Measurements from ENCODE around the gene MED16. TPM values are rescaled to one million over a fixed set of nuclear protein-coding genes. Genes with fewer than 3 reads are reported as not detected.
A peak's percentile ranks its signal among the peaks of the same experiment; 100 is the strongest.

The MED16 gene
- total and polyA plus RNA-seq, 2 of the 13 experiments (the other 11 are each of a cell fraction or from before 2014, with no cell fraction given) = 13.3 to 14.8 TPM

GRCh38 chr19:892894-893689 lies at the start of gene MED16, which contains the start of gene RNU6-9 (continued):
- TF ChIP-seq, protein P1, sequence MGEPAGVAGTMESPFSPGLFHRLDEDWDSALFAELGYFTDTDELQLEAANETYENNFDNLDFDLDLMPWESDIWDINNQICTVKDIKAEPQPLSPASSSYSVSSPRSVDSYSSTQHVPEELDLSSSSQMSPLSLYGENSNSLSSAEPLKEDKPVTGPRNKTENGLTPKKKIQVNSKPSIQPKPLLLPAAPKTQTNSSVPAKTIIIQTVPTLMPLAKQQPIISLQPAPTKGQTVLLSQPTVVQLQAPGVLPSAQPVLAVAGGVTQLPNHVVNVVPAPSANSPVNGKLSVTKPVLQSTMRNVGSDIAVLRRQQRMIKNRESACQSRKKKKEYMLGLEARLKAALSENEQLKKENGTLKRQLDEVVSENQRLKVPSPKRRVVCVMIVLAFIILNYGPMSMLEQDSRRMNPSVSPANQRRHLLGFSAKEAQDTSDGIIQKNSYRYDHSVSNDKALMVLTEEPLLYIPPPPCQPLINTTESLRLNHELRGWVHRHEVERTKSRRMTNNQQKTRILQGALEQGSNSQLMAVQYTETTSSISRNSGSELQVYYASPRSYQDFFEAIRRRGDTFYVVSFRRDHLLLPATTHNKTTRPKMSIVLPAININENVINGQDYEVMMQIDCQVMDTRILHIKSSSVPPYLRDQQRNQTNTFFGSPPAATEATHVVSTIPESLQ (CRISPR knock-in tag; conservative IDR thresholded peaks at IDR 0.05) = 0 out of 2 replicates have a peak, but pooled peaks have one; percentile 58
- TF ChIP-seq SP2 (CRISPR knock-in tag; IDR thresholded peaks at IDR 0.05) (no peak), CAMTA2 (CRISPR knock-in tag; IDR thresholded peaks at IDR 0.05; ENCODE audit: borderline replicate concordance) (no peak), ZC3H13 (CRISPR knock-in tag; IDR thresholded peaks at IDR 0.05) (0 out of 2 replicates have a peak, but pooled peaks have one; percentile 44), KDM1A (CRISPR knock-in tag; IDR thresholded peaks at IDR 0.05) (no peak), ZNF343 (CRISPR knock-in tag; IDR thresholded peaks at IDR 0.05) (no peak), SIX4 (CRISPR knock-in tag; IDR thresholded peaks at IDR 0.05) (no peak), ZNF121 (CRISPR knock-in tag; IDR thresholded peaks at IDR 0.05) (peak; percentile 52), ZNF7 (CRISPR knock-in tag; IDR thresholded peaks at IDR 0.05) (no peak), ZNF547 (CRISPR knock-in tag; IDR thresholded peaks at IDR 0.05) (peak; percentile 64; the same call in 1 of the 2 replicates), TGIF2 (CRISPR knock-in tag; IDR thresholded peaks at IDR 0.05) (peak; percentile 50; the same call in 1 of the 2 replicates), KLF13 (CRISPR knock-in tag; IDR thresholded peaks at IDR 0.05) (no peak), ONECUT2 (CRISPR knock-in tag; IDR thresholded peaks at IDR 0.05) (no peak)
- TF ChIP-seq, protein P2, sequence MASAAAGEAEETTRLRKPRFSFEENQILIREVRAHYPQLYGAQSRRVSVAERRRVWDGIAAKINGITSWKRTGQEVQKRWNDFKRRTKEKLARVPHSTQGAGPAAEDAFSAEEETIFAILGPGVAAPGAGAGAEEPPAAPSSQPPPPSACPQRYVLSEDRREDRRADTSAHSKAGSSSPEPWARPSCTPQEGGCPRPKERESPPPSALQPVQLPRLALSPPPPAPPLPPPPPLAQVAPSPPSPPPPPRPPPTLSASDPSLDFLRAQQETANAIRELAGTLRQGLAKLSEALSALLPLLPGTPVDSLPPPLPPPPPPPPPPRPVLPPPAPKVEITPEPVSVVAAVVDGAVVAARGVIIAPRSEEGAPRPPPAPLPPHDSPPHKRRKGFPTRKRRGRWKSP (CRISPR knock-in tag; IDR thresholded peaks at IDR 0.05) = no peak
- TF ChIP-seq, protein P3, sequence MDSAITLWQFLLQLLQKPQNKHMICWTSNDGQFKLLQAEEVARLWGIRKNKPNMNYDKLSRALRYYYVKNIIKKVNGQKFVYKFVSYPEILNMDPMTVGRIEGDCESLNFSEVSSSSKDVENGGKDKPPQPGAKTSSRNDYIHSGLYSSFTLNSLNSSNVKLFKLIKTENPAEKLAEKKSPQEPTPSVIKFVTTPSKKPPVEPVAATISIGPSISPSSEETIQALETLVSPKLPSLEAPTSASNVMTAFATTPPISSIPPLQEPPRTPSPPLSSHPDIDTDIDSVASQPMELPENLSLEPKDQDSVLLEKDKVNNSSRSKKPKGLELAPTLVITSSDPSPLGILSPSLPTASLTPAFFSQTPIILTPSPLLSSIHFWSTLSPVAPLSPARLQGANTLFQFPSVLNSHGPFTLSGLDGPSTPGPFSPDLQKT (CRISPR knock-in tag; IDR thresholded peaks at IDR 0.05; ENCODE audit: borderline replicate concordance) = no peak
- TF ChIP-seq, protein P4, sequence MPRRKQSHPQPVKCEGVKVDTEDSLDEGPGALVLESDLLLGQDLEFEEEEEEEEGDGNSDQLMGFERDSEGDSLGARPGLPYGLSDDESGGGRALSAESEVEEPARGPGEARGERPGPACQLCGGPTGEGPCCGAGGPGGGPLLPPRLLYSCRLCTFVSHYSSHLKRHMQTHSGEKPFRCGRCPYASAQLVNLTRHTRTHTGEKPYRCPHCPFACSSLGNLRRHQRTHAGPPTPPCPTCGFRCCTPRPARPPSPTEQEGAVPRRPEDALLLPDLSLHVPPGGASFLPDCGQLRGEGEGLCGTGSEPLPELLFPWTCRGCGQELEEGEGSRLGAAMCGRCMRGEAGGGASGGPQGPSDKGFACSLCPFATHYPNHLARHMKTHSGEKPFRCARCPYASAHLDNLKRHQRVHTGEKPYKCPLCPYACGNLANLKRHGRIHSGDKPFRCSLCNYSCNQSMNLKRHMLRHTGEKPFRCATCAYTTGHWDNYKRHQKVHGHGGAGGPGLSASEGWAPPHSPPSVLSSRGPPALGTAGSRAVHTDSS (CRISPR knock-in tag; conservative IDR thresholded peaks at IDR 0.05) = no peak
- TF ChIP-seq, protein P5, sequence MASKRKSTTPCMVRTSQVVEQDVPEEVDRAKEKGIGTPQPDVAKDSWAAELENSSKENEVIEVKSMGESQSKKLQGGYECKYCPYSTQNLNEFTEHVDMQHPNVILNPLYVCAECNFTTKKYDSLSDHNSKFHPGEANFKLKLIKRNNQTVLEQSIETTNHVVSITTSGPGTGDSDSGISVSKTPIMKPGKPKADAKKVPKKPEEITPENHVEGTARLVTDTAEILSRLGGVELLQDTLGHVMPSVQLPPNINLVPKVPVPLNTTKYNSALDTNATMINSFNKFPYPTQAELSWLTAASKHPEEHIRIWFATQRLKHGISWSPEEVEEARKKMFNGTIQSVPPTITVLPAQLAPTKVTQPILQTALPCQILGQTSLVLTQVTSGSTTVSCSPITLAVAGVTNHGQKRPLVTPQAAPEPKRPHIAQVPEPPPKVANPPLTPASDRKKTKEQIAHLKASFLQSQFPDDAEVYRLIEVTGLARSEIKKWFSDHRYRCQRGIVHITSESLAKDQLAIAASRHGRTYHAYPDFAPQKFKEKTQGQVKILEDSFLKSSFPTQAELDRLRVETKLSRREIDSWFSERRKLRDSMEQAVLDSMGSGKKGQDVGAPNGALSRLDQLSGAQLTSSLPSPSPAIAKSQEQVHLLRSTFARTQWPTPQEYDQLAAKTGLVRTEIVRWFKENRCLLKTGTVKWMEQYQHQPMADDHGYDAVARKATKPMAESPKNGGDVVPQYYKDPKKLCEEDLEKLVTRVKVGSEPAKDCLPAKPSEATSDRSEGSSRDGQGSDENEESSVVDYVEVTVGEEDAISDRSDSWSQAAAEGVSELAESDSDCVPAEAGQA (IDR thresholded peaks at IDR 0.05; ENCODE audit: low read depth) = peak; percentile 49; the same call in 1 of the 2 replicates
- TF ChIP-seq, protein P5 (CRISPR knock-in tag; IDR thresholded peaks at IDR 0.05; ENCODE audit: borderline replicate concordance) = peak; percentile 71; the same call in 1 of the 2 replicates
